HepG2 (cell line): Measurements from ENCODE around the gene ZFP36. TPM values are rescaled to one million over a fixed set of nuclear protein-coding genes. Genes with fewer than 3 reads are reported as not detected.

Experiments
- AKAP8 ChIP-seq: sonication (generic); formaldehyde crosslinking; IDR thresholded peaks from 2 replicates; pipeline ENCODE4 v1.5.1; 2020; ENCODE audit warnings: mild to moderate bottlenecking, missing genetic modification reagents
- BCL6 ChIP-seq: IDR thresholded peaks from 2 replicates; pipeline ENCODE4 v1.6.1; 2016; ENCODE audit warnings: missing genetic modification reagents, missing compliant biosample characterization
- E2F2 ChIP-seq: sonication (generic); formaldehyde crosslinking; IDR thresholded peaks from 2 replicates; pipeline ENCODE4 v1.4.0; 2020; ENCODE audit warnings: missing genetic modification reagents, borderline replicate concordance
- ETV6 ChIP-seq: sonication (generic); formaldehyde crosslinking; conservative IDR thresholded peaks from 2 replicates; pipeline ENCODE4 v1.4.0; 2020; ENCODE audit warnings: missing genetic modification reagents
- HMGXB4 ChIP-seq, 2 experiments: sonication (generic) in 1 of 2; formaldehyde crosslinking in 1 of 2; IDR thresholded peaks; 2 replicates each; pipeline versions ENCODE4 v1.4.0 to v1.6.1; 2018 to 2020; ENCODE audit warnings: missing genetic modification reagents in 2 of 2, borderline replicate concordance in 1 of 2, low read depth in 1 of 2, mild to moderate bottlenecking in 1 of 2, missing biosample characterization in 1 of 2
- HOXA9 ChIP-seq: sonication (generic); formaldehyde crosslinking; IDR thresholded peaks from 2 replicates; pipeline ENCODE4 v1.8.1; 2022; ENCODE audit warnings: missing genetic modification reagents, mild to moderate bottlenecking, moderate library complexity, borderline replicate concordance
- MYNN ChIP-seq: sonication (generic); formaldehyde crosslinking; IDR thresholded peaks from 2 replicates; pipeline ENCODE4 v1.4.0; 2020; ENCODE audit warnings: mild to moderate bottlenecking, low read depth, missing genetic modification reagents
- ONECUT2 ChIP-seq: sonication (generic); formaldehyde crosslinking; IDR thresholded peaks from 2 replicates; pipeline ENCODE4 v1.4.0; 2020; ENCODE audit warnings: missing genetic modification reagents
- PAF1 ChIP-seq: IDR thresholded peaks from 2 replicates; pipeline ENCODE4 v1.6.1; 2016; ENCODE audit warnings: missing genetic modification reagents, missing compliant biosample characterization
- POLR2AphosphoS2 ChIP-seq: IDR thresholded peaks from 2 replicates; pipeline ENCODE4 v1.6.1; 2011; ENCODE audit warnings: low read depth, low read length, improper control_type of control experiment
- RNF219 ChIP-seq: sonication (generic); formaldehyde crosslinking; IDR thresholded peaks from 2 replicates; pipeline ENCODE4 v1.5.0; 2020; ENCODE audit warnings: mild to moderate bottlenecking, missing genetic modification reagents
- SALL1 ChIP-seq: sonication (generic); formaldehyde crosslinking; IDR thresholded peaks from 2 replicates; pipeline ENCODE4 v1.8.0; 2022; ENCODE audit warnings: mild to moderate bottlenecking, missing genetic modification reagents
- SATB2 ChIP-seq: sonication (generic); formaldehyde crosslinking; IDR thresholded peaks from 2 replicates; pipeline ENCODE4 v1.5.0; 2020; ENCODE audit warnings: missing genetic modification reagents
- SRF ChIP-seq: IDR thresholded peaks from 2 replicates; pipeline ENCODE4 v1.6.1; 2011; ENCODE audit warnings: mild to moderate bottlenecking, low read depth, low read length, moderate library complexity
- ZNF121 ChIP-seq: sonication (generic); formaldehyde crosslinking; IDR thresholded peaks from 2 replicates; pipeline ENCODE4 v1.5.0; 2020; ENCODE audit warnings: mild to moderate bottlenecking, missing genetic modification reagents
- ZNF234 ChIP-seq: sonication (generic); formaldehyde crosslinking; conservative IDR thresholded peaks from 2 replicates; pipeline ENCODE4 v1.5.1; 2020; ENCODE audit warnings: mild to moderate bottlenecking, missing genetic modification reagents
- ZNF253 ChIP-seq: sonication (generic); formaldehyde crosslinking; IDR thresholded peaks from 2 replicates; pipeline ENCODE4 v1.8.0; 2022; ENCODE audit warnings: mild to moderate bottlenecking, missing genetic modification reagents, borderline replicate concordance
- ZNF264 ChIP-seq: sonication (generic); formaldehyde crosslinking; IDR thresholded peaks from 2 replicates; pipeline ENCODE4 v1.4.0; 2020; ENCODE audit warnings: missing genetic modification reagents
- ZNF329 ChIP-seq: sonication (generic); formaldehyde crosslinking; IDR thresholded peaks from 2 replicates; pipeline ENCODE4 v1.9.0; 2021; ENCODE audit warnings: low read depth, mild to moderate bottlenecking, missing genetic modification reagents
- ZNF446 ChIP-seq: sonication (generic); formaldehyde crosslinking; IDR thresholded peaks from 2 replicates; pipeline ENCODE4 v1.5.0; 2020; ENCODE audit warnings: mild to moderate bottlenecking, missing genetic modification reagents
- ZNF660 ChIP-seq: sonication (generic); formaldehyde crosslinking; IDR thresholded peaks from 2 replicates; pipeline ENCODE4 v1.5.1; 2020; ENCODE audit warnings: mild to moderate bottlenecking, low read depth, missing genetic modification reagents, borderline replicate concordance
- ZNF670 ChIP-seq: sonication (generic); formaldehyde crosslinking; IDR thresholded peaks from 2 replicates; pipeline ENCODE4 v1.8.0; 2022; ENCODE audit warnings: mild to moderate bottlenecking, missing genetic modification reagents, borderline replicate concordance
- polyA plus RNA-seq, 8 experiments: library from polyadenylated mRNA; depleted of rRNA in 3 of 8; stranded (reverse) in 7 of 8; unstranded in 1 of 8; fragments of >200 nt; fragmentation: Illumina TruSeq in 4 of 8; extraction: Trizol in 4 of 8; gene quantifications; 2 replicates each; pipeline versions ENCODE4 v1.2.1 to v1.2.3, GENCODE V29; 2011 to 2016; ENCODE audit warnings: low read depth in 4 of 8, missing spikeins in 1 of 8, mixed read lengths in 1 of 8; ENCODE audit not compliant: insufficient read depth in 1 of 8
- total RNA-seq, 5 experiments: library from RNA; depleted of rRNA; stranded (reverse); fragments of >200 nt; fragmentation: Illumina TruSeq; extraction: Trizol; gene quantifications; 2 replicates each; pipeline ENCODE4 v1.2.3, GENCODE V29; 2016; ENCODE audit warnings: low read depth in 1 of 5
- TF ChIP-seq, protein P1 (sequence below): sonication (generic); formaldehyde crosslinking; IDR thresholded peaks from 2 replicates; pipeline ENCODE4 v1.4.0; 2020; ENCODE audit warnings: low read depth, mild to moderate bottlenecking, missing genetic modification reagents

Gene ZFP36
- total and polyA plus RNA-seq, 2 of the 13 experiments (the other 11 are each of a cell fraction or from before 2014, with no cell fraction given) = 1.4 to 1.7 TPM

DNA sequence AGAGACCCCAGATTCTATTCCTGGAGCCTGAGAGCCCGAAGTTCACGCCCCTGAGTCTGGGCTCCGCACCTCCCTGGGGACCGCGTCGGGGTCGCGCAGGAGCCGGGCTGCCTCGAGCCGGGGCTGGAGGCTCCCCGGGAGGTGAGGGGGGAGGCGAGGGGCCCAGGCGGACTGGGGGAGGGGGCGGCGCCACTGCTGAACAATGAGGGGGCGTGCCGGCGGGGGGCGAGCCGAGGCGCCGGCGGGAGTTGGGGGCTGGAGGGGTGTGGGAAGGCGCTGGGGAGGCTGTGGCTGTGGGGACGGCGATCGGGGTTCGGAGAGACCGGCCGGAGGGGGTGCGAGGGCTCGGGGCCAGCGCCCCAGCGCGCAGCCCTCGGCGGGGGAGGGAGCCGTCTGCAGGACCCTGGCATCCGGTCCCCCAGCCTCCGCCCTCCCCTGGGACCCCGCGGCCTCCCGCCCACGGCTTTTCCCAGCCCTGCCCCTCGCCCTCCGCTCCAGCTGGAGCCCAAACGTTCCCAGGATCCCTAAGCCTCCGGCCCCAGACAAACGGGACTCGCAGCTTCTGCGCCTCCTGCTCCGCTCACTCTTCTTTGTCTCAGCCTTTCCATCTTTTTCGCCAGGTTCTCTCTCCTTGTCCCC lies 6.7 kb downstream of the ZFP36 start (continued):
- 0 out of 2 replicates have a peak, but pooled peaks have one; percentile 45 for TF ChIP-seq ZNF446 (CRISPR knock-in tag)
- no peak for TF ChIP-seq AKAP8 (CRISPR knock-in tag)
- TF ChIP-seq ONECUT2 (CRISPR knock-in tag) = no peak
- peak; percentile 60; the same call in 1 of the 2 replicates for TF ChIP-seq ETV6 (CRISPR knock-in tag)
- TF ChIP-seq PAF1 (CRISPR knock-in tag) = no peak
- TF ChIP-seq ZNF660 (CRISPR knock-in tag) = no peak
- TF ChIP-seq HMGXB4 (CRISPR knock-in tag; IDR thresholded peaks at IDR 0.05; ENCODE audit: borderline replicate concordance in 1 of 2, low read depth in 1 of 2) = no peak
- TF ChIP-seq SATB2 = no peak
- no peak for TF ChIP-seq E2F2 (CRISPR knock-in tag)
- TF ChIP-seq ZNF264 = no peak
- no peak for TF ChIP-seq SALL1 (CRISPR knock-in tag)
- TF ChIP-seq BCL6 (CRISPR knock-in tag) = no peak
- TF ChIP-seq HOXA9 (CRISPR knock-in tag) = no peak
- no peak for TF ChIP-seq ZNF329 (CRISPR knock-in tag)
- no peak for TF ChIP-seq ZNF121 (CRISPR knock-in tag)
- no peak for TF ChIP-seq ZNF253 (CRISPR knock-in tag)
- no peak for TF ChIP-seq ZNF670
- TF ChIP-seq MYNN = no peak
- TF ChIP-seq SRF = no peak
- TF ChIP-seq, protein P1, sequence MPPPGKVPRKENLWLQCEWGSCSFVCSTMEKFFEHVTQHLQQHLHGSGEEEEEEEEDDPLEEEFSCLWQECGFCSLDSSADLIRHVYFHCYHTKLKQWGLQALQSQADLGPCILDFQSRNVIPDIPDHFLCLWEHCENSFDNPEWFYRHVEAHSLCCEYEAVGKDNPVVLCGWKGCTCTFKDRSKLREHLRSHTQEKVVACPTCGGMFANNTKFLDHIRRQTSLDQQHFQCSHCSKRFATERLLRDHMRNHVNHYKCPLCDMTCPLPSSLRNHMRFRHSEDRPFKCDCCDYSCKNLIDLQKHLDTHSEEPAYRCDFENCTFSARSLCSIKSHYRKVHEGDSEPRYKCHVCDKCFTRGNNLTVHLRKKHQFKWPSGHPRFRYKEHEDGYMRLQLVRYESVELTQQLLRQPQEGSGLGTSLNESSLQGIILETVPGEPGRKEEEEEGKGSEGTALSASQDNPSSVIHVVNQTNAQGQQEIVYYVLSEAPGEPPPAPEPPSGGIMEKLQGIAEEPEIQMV (CRISPR knock-in tag) = no peak
- no peak for TF ChIP-seq RNF219 (CRISPR knock-in tag)
- no peak for TF ChIP-seq POLR2AphosphoS2
- no peak for TF ChIP-seq ZNF234 (CRISPR knock-in tag)
